ENCODE results near the gene LMAN1L. TPM values are rescaled to one million over a fixed set of nuclear protein-coding genes. Genes with fewer than 3 reads are reported as not detected.

The LMAN1L gene
- total RNA-seq, 4 donors from 2014 or later: 3.5 TPM; not detected in 3

DNA sequence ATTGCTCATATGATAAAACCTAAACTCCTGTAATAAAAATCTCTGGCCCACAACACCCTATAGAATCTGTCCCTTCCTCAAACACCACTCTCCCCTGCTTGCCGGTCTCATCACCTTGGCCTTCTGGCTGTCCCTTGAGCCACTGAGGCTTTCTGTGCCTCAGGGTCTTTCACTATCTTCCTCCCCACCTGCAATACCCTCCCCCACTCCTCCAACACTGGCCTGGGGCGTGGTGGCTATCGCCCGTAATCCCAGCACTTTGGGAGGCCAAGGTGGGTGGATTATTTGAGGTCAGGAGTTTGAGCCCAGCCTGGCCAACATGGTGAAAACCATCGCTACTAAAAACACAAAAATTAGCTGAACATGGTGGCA lies 34.0 kb upstream of the LMAN1L start:
- no peak for TF ChIP-seq POLR2A (IDR thresholded peaks at IDR 0.05)
- TF ChIP-seq, protein P1, sequence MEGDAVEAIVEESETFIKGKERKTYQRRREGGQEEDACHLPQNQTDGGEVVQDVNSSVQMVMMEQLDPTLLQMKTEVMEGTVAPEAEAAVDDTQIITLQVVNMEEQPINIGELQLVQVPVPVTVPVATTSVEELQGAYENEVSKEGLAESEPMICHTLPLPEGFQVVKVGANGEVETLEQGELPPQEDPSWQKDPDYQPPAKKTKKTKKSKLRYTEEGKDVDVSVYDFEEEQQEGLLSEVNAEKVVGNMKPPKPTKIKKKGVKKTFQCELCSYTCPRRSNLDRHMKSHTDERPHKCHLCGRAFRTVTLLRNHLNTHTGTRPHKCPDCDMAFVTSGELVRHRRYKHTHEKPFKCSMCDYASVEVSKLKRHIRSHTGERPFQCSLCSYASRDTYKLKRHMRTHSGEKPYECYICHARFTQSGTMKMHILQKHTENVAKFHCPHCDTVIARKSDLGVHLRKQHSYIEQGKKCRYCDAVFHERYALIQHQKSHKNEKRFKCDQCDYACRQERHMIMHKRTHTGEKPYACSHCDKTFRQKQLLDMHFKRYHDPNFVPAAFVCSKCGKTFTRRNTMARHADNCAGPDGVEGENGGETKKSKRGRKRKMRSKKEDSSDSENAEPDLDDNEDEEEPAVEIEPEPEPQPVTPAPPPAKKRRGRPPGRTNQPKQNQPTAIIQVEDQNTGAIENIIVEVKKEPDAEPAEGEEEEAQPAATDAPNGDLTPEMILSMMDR (IDR thresholded peaks at IDR 0.05): no peak
- WGBS, 2 donors: 95 to 98% methylated on average over 5 of the region's 5 CpGs
- no peaks in the 10 kb centered on the region for H3K9me3 ChIP-seq
- DNase-seq: no peak
- intact Hi-C loops (cut with DNase I): no loop called here
- no peaks in the 10 kb centered on the region for H3K36me3 ChIP-seq
- H3K4me1 ChIP-seq: peaks cover 16 to 31% of the 10 kb centered on the region in 2 donors
- no peak overlapping the region for H3K4me3 ChIP-seq (replicated peaks in 1 of 3)
- no peak overlapping the region for H3K27ac ChIP-seq
- no peaks in the 10 kb centered on the region for H3K27me3 ChIP-seq

DNA sequence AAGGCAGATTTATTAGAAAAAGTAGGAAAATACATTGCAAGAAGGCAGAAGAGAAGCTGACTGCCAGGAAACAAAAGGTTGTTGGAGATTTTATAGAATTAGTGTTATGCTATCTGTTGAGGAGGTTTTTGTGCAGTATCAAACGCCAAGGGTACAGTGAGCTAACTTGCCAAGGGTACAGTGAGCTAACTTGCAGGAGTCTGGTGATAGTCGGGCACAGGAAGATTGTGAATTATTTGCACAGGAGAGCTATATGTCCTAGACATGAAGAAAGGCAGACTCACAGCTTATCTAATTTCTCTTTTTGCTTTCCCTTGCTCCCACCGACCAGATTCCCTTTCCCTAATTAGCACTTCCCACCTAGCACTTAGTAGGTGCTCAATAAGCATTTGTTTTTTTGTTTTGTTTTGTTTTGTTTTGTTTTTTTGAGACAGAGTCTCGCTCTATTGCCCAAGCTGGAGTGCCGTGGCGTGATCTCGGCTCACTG lies 33.4 kb upstream of the LMAN1L start:
- Histone ChIP-seq H3K4me3 (replicated peaks in 1 of 3) (no peak overlapping the region), H3K27ac (no peak overlapping the region), H3K27me3 (no peaks in the 10 kb centered on the region), H3K4me1 (peaks cover 21 to 37% of the 10 kb centered on the region in 2 donors), H3K36me3 (no peaks in the 10 kb centered on the region), H3K9me3 (no peaks in the 10 kb centered on the region)
- no peak for TF ChIP-seq POLR2A (IDR thresholded peaks at IDR 0.05)
- TF ChIP-seq, protein P1 (IDR thresholded peaks at IDR 0.05): no peak
- WGBS, 2 donors: 81 to 88% methylated on average over 7 of the region's 7 CpGs
- intact Hi-C loops (cut with DNase I): no loop called here
- no peak for DNase-seq

DNA sequence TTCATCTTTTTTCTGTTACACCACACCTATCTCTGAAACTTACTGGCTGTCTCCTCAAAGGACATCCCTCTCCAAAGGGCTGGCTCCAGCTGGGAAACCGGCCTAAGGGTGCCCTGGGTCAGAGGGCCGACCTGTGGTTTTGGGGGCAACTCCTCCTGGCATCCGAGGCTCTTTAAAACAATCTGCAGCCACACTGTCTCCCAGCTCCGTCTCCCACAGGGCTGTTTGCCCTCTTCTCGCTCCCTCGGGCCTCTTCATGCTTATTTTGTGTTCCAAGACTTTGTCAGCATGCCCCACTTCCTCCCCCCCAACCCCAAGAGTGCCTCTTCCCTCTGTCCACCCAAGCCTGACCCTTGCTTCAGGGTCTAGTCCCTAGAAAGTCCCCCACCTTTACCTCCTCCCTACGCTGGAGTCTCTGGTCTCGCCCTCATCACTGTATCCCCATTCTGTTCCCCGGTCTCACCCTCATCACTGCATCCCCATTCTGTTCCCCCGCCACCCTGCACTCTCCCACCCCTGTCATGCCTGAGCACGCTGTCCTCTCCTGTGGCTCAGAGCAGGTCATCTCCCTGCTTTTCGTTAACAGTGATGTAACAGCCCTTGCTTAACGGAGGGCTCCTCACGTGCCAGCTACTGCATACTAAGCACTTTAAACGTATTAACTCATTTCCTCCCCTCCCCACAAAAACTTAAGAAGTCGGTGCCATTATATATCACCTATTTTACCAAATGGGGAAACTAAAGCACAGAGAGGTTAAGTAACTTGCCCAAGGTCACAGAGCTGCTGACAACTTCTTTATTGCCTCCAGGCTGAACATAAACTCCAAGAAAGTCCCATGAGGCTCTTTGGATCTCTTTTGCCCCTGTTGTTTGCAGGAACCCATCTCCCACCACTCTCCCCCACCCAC lies 31.9 kb upstream of the LMAN1L start:
- WGBS, 2 donors: 54 to 55% methylated on average over 16 of the region's 16 CpGs
- no peak overlapping the region for H3K27ac ChIP-seq
- H3K27me3 ChIP-seq: no peaks in the 10 kb centered on the region
- DNase-seq: no peak
- H3K4me1 ChIP-seq: peaks cover 31 to 53% of the 10 kb centered on the region in 2 donors
- TF ChIP-seq POLR2A (IDR thresholded peaks at IDR 0.05): no peak
- TF ChIP-seq, protein P1 (IDR thresholded peaks at IDR 0.05): no peak
- no peaks in the 10 kb centered on the region for H3K36me3 ChIP-seq
- H3K4me3 ChIP-seq (replicated peaks in 1 of 3): no peak overlapping the region
- no peaks in the 10 kb centered on the region for H3K9me3 ChIP-seq
- intact Hi-C loops (cut with DNase I): loop anchor here (2.0 kb wide), 1 partner anchor 120 kb away; no protein-coding TSS in a partner anchor

DNA sequence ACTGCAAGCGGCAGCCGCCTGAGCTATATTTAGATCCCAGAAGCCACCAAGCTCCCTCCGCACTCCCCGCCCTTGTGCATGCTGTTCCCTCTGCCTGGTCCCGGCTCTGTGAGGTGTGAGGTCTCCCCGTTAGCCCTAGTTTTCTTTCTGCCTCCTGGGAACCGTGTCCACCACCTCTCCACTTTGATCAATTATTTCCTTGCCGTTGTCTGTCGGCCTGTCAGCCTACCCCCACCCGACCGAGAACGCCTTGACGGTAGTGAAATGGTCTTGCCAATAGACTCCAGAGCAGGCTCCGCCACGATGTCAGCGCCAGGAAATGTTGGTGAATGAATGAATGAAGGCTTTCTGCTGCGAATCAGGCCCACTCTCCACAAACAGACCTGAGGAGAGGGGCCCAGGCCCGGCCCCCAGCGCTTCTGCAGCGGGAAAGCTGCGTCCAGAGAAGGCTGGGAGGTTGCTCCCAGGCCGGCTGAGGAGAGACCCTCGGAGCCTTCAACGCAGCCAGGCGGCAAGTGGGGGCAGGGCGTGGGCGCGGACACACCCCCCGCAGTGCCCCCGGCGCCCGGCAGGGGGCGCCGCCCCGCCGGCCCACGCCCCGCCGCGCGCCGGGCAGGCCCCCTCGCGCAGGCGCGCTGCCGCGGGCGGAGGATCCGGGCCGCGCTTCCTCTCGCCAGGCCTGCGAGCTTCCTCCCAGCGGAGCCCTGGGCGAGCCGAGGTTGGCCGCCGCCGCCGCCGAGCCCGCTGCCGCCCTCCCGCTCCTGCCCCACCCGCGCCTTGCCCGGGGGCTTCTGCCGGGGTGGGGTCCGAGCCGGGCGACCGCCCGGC lies 31.0 kb upstream of the LMAN1L start, which contains the start of gene CSK:
Gene CSK (plus strand): TSS at position 650 of the 828 bp plus-strand sequence. CDS start 16,218 bp downstream, outside the sequence.
- intact Hi-C loops (cut with DNase I): loop anchor here (2.0 kb wide), 1 partner anchor 119 kb away; no protein-coding TSS in a partner anchor
- Histone ChIP-seq H3K4me3 (replicated peaks in 1 of 3) (peak within 1 kb of the TSS; percentile 62 to 87 (median 71)), H3K4me1 (peaks cover 39 to 61% of the 10 kb centered on the region in 2 donors), H3K9me3 (no peaks in the 10 kb centered on the region), H3K27ac (peak within 1 kb of the TSS; percentile 20 to 80 (median 58)), H3K36me3 (no peaks in the 10 kb centered on the region), H3K27me3 (no peaks in the 10 kb centered on the region)
- peak; percentile 67 to 76 for DNase-seq
- 1 to 3% methylated on average over 23 to 24 of the region's 74 CpGs for WGBS, 2 donors
- peak; percentile 43 to 69 for TF ChIP-seq POLR2A (IDR thresholded peaks at IDR 0.05)
- TF ChIP-seq, protein P1 (IDR thresholded peaks at IDR 0.05): peak in 3 of 6 experiments; percentile 64 to 79 (median 70)

Data from thyroid gland (tissue), 4 donors.